CD4-positive, alpha-beta T cell treated with Interleukin-6 at 100 ng/mL for 8 hours (primary cell): Measurements from ENCODE around the gene CNIH3.

Source experiments
- DNase-seq: peaks from one replicate; pipeline ENCODE4 v3.0.0-alpha.2; 2020; ENCODE audit warnings: mixed read lengths, low spot score

Gene CNIH3

GRCh38 chr1:224774378-224774777, 158.3 kb downstream of the CNIH3 start:
- DNase-seq = no peak

GRCh38 chr1:224777180-224777579, 161.1 kb downstream of the CNIH3 start:
- no peak for DNase-seq

DNA sequence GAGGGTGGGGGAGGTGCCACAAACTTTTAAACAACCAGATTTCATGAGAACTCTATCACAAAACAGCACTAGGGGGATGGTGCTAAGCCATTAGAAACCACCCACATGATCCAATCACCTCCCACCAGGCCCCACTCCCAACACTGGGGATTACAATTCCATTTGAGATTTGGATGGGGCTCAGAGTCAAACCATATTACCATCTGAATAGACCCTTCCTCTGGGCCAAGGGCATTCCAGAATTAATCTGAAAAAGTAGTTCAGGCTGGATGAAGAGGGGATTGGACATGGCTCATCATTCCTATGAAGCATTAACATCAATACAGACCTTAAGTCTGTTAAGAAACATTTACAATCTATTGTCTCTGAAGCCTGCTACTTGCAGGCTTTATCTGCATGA, 163.4 kb downstream of the CNIH3 start:
- DNase-seq = no peak

- no peak for DNase-seq
These were observed 164.6 kb downstream of the CNIH3 start for GRCh38 chr1:224780736-224781135.

- DNase-seq = no peak
These were observed 165.7 kb downstream of the CNIH3 start for GRCh38 chr1:224781800-224782199.

- no peak for DNase-seq
These were observed 166.3 kb downstream of the CNIH3 start for GRCh38 chr1:224782281-224783000.

GRCh38 chr1:224783006-224783651, 167.0 kb downstream of the CNIH3 start:
- DNase-seq = no peak

- no peak for DNase-seq
These were observed 168.3 kb downstream of the CNIH3 start for GRCh38 chr1:224784265-224785039.

DNA sequence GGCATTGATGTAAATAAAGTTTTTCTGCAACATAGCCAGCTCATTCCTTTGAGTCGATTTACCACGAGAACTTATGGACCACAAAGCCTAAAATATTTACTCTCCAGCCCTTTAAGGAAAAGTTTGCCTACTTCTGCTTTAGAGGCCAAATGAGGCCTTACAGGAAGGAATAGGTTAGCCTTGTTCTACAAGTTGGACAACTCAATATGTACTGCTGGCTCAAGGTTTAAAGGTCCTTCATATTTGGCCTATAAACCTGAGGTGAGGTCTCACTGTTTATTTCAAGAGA, 168.9 kb downstream of the CNIH3 start:
- no peak for DNase-seq

GRCh38 chr1:224785622-224786021, 169.5 kb downstream of the CNIH3 start:
- DNase-seq = no peak

DNA sequence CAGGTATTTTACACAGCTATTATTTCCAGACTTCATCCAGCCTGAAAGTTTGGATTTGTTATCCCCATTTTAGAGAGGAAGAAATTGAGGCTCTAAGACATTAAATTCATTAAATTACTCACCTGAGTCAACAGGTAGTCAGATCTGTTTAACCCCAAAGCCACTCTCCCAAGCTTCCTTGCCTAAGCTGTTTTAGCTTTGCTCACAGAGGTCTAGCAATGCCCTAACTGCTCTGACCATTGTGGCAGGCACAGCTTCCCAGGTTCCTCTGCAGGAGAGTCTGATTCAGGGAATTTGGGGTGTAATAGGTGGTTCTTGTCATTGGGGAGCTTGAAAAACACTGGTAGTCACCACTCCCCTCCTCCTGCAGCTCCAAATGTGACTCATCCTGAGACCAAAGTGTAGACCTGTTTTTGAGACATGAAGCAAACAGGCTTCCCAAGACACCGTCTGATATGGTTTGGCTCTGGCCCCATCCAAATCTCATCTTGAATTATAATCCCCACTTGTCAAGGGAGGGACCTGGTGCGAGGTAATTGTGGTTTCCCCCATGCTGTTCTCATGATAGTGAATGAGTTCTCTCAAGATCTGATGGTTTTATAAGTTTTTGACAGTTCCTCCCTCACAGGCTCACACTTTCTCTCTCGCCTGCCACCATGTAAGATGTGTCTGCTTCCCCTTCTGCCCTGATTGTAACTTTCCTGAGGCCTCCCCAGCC, 170.6 kb downstream of the CNIH3 start:
- DNase-seq = no peak

GRCh38 chr1:224789311-224789710, 173.2 kb downstream of the CNIH3 start:
- no peak for DNase-seq
